Neural progenitor cell (in vitro differentiated cells): ENCODE measurements around the gene GPR162. TPM values are rescaled to one million over a fixed set of nuclear protein-coding genes. Genes with fewer than 3 reads are reported as not detected.

Experiments
- DNase-seq: peaks from one replicate; pipeline ENCODE4 v3.0.0-alpha.2; 2016; ENCODE audit warnings: low spot score
- H2AFZ ChIP-seq: fragments of 200-600 bp; sonication (generic); replicated peaks from 2 replicates; pipeline ENCODE4 v1.6.1; 2016; ENCODE audit warnings: antibody characterized with exemption
- H3F3A ChIP-seq: fragments of 200-600 bp; sonication (generic); 2 replicates; pipeline ENCODE4 v1.6.1; 2016; ENCODE audit warnings: antibody characterized with exemption, low read depth
- H3K27ac ChIP-seq: fragments of 200-600 bp; sonication (generic); 2 replicates; pipeline ENCODE4 v1.5.1; 2016; ENCODE audit warnings: mild to moderate bottlenecking
- H3K27me3 ChIP-seq: fragments of 200-600 bp; sonication (generic); 2 replicates; pipeline ENCODE4 v1.6.1; 2016; ENCODE audit warnings: mild to moderate bottlenecking, moderate library complexity
- H3K36me3 ChIP-seq: fragments of 200-600 bp; sonication (generic); 2 replicates; pipeline ENCODE4 v1.5.1; 2016
- H3K4me1 ChIP-seq: fragments of 200-600 bp; sonication (generic); 2 replicates; pipeline ENCODE4 v1.6.1; 2016; ENCODE audit warnings: mixed run types
- H3K4me2 ChIP-seq: fragments of 200-600 bp; sonication (generic); 2 replicates; pipeline ENCODE4 v1.6.1; 2016
- H3K4me3 ChIP-seq: fragments of 200-600 bp; sonication (generic); 2 replicates; pipeline ENCODE4 v1.5.1; 2016
- H3K79me2 ChIP-seq: fragments of 200-600 bp; sonication (generic); 2 replicates; pipeline ENCODE4 v1.6.1; 2016; ENCODE audit warnings: low read depth
- H3K9ac ChIP-seq: fragments of 200-600 bp; sonication (generic); 2 replicates; pipeline ENCODE4 v1.6.1; 2016
- H3K9me3 ChIP-seq: fragments of 200-600 bp; sonication (generic); 2 replicates; pipeline ENCODE4 v1.5.1; 2016; ENCODE audit warnings: low read depth
- H4K20me1 ChIP-seq: fragments of 200-600 bp; sonication (generic); 2 replicates; pipeline ENCODE4 v1.6.1; 2016; ENCODE audit warnings: low read depth
- H3K27ac Mint-ChIP-seq: 3 replicates; pipeline ENCODE4 v1.8.0; 2021; ENCODE audit warnings: mixed read lengths
- H3K27me3 Mint-ChIP-seq: 2 replicates; pipeline ENCODE4 v1.8.0; 2022; ENCODE audit warnings: low read depth, mild to moderate bottlenecking, inconsistent platforms, moderate library complexity, mixed read lengths; ENCODE audit not compliant: insufficient read depth
- H3K36me3 Mint-ChIP-seq: 3 replicates; pipeline ENCODE4 v1.8.0; 2021; ENCODE audit warnings: mixed read lengths
- H3K4me1 Mint-ChIP-seq: 3 replicates; pipeline ENCODE4 v1.8.0; 2021; ENCODE audit warnings: mixed read lengths
- H3K4me3 Mint-ChIP-seq: 3 replicates; pipeline ENCODE4 v1.8.0; 2021; ENCODE audit warnings: mild to moderate bottlenecking, moderate library complexity, mixed read lengths
- H3K9me3 Mint-ChIP-seq: 3 replicates; pipeline ENCODE4 v1.8.0; 2020; ENCODE audit warnings: mixed read lengths
- EZH2 ChIP-seq: fragments of 200-600 bp; sonication (generic); IDR thresholded peaks from 2 replicates; pipeline ENCODE4 v1.6.1; 2017; ENCODE audit warnings: antibody characterized with exemption, mild to moderate bottlenecking, moderate library complexity
- EZH2phosphoT487 ChIP-seq: fragments of 200-600 bp; sonication (generic); IDR thresholded peaks from 2 replicates; pipeline ENCODE4 v1.6.1; 2017; ENCODE audit warnings: antibody characterized with exemption
- total RNA-seq: library from RNA; depleted of rRNA; stranded (reverse); fragments of >200 nt; gene quantifications from 2 replicates; pipeline ENCODE4 v1.2.3, GENCODE V29; 2015; ENCODE audit warnings: low replicate concordance
- TF ChIP-seq, protein P1 (sequence below): fragments of 200-600 bp; sonication (generic); IDR thresholded peaks from 2 replicates; pipeline ENCODE4 v1.5.1; 2017; ENCODE audit warnings: antibody characterized with exemption, mild to moderate bottlenecking

GPR162 gene
- total RNA-seq, 1 donor from 2014 or later: 10.0 TPM

DNA sequence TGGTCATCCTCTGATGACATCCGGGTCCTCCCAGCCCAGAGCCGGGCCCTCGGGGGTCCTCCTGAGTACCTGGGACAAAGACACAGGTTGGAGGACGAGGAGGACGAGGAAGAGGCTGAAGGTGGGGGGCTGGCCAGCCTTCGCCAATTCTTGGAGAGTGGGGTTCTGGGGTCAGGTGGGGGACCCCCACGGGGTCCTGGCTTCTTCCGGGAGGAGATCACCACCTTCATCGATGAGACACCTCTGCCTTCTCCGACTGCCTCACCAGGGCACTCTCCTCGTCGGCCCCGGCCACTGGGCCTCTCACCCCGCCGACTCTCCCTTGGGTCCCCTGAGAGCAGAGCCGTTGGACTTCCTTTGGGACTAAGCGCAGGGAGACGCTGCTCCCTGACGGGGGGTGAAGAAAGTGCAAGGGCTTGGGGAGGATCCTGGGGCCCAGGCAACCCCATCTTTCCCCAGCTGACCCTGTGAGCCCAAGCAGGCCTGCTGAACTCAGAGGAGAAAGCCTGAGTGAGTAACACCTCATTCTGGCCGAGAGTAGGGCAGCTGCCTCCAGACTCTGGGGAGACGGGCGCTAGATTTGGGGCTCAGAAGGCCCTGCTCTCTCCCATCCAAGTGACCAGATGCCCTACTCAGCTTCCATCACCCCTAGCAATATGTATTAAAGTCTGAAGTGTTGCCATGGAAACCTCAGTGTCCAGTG, 5.3 kb downstream of the GPR162 start:
- Histone ChIP-seq H3K4me1 (peaks cover 32% of the 10 kb centered on the region), H3K9ac (no peak overlapping the region), H3F3A (peaks cover 40% of the 10 kb centered on the region), H3K27me3 (no peaks in the 10 kb centered on the region), H3K36me3 (peaks cover 2% of the 10 kb centered on the region), H2AFZ (no peak overlapping the region), H3K9me3 (no peaks in the 10 kb centered on the region), H3K79me2 (peaks cover 36% of the 10 kb centered on the region), H3K4me3 (peak overlapping the region; percentile 27), H4K20me1 (peaks cover 18% of the 10 kb centered on the region), H3K27ac (no peak overlapping the region), H3K4me2 (peak overlapping the region; percentile 89)
- Mint-ChIP-seq H3K27ac (peak overlapping the region; percentile 95), H3K36me3 (peaks cover 25% of the 10 kb centered on the region), H3K9me3 (no peaks in the 10 kb centered on the region), H3K4me1 (peaks cover 58% of the 10 kb centered on the region), H3K4me3 (peak overlapping the region; percentile 84), H3K27me3 (peaks cover 10% of the 10 kb centered on the region)
- TF ChIP-seq, protein P1, sequence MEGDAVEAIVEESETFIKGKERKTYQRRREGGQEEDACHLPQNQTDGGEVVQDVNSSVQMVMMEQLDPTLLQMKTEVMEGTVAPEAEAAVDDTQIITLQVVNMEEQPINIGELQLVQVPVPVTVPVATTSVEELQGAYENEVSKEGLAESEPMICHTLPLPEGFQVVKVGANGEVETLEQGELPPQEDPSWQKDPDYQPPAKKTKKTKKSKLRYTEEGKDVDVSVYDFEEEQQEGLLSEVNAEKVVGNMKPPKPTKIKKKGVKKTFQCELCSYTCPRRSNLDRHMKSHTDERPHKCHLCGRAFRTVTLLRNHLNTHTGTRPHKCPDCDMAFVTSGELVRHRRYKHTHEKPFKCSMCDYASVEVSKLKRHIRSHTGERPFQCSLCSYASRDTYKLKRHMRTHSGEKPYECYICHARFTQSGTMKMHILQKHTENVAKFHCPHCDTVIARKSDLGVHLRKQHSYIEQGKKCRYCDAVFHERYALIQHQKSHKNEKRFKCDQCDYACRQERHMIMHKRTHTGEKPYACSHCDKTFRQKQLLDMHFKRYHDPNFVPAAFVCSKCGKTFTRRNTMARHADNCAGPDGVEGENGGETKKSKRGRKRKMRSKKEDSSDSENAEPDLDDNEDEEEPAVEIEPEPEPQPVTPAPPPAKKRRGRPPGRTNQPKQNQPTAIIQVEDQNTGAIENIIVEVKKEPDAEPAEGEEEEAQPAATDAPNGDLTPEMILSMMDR: no peak
- TF ChIP-seq EZH2 (no peak), EZH2phosphoT487 (no peak)
- no peak for DNase-seq

DNA sequence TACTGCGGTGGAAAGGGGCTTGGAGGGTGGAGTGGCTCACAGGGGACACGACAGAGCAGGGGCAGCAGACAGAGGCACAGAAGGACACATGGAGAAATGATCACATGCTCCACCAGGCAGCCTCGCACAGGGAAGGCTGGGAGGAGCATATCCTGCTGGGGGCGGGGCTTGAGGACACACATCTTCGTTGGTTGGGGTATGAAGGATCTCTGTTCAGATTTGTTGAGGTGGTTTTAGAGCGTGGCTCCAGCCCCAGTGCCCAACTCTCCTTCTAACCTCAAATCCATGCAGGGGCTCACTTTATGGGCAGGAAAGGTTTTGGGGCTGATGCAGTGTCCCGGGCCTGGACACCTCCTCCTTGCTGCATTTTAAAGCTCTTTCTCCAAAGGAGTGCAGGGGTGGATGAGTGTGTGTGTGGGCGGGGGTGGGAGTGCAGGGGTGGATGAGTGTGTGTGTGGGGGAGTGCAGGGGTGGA, 5.9 kb downstream of the GPR162 start:
- H3F3A ChIP-seq: peaks cover 34% of the 10 kb centered on the region
- no peak overlapping the region for H3K27ac ChIP-seq
- Mint-ChIP-seq H3K36me3 (peaks cover 29% of the 10 kb centered on the region), H3K4me1 (peaks cover 53% of the 10 kb centered on the region), H3K4me3 (peak overlapping the region; percentile 84), H3K9me3 (no peaks in the 10 kb centered on the region), H3K27ac (peak overlapping the region; percentile 95), H3K27me3 (peaks cover 12% of the 10 kb centered on the region)
- H3K9ac ChIP-seq: no peak overlapping the region
- H3K4me2 ChIP-seq: peak overlapping the region; percentile 89
- H3K4me3 ChIP-seq: peak overlapping the region; percentile 27
- H3K79me2 ChIP-seq: peaks cover 36% of the 10 kb centered on the region
- H3K9me3 ChIP-seq: no peaks in the 10 kb centered on the region
- H3K27me3 ChIP-seq: no peaks in the 10 kb centered on the region
- H3K36me3 ChIP-seq: peaks cover 6% of the 10 kb centered on the region
- peak; percentile 91 for DNase-seq
- TF ChIP-seq EZH2phosphoT487 (no peak), EZH2 (no peak)
- TF ChIP-seq, protein P1: no peak
- no peak overlapping the region for H2AFZ ChIP-seq
- H3K4me1 ChIP-seq: peaks cover 26% of the 10 kb centered on the region
- H4K20me1 ChIP-seq: peaks cover 18% of the 10 kb centered on the region

DNA sequence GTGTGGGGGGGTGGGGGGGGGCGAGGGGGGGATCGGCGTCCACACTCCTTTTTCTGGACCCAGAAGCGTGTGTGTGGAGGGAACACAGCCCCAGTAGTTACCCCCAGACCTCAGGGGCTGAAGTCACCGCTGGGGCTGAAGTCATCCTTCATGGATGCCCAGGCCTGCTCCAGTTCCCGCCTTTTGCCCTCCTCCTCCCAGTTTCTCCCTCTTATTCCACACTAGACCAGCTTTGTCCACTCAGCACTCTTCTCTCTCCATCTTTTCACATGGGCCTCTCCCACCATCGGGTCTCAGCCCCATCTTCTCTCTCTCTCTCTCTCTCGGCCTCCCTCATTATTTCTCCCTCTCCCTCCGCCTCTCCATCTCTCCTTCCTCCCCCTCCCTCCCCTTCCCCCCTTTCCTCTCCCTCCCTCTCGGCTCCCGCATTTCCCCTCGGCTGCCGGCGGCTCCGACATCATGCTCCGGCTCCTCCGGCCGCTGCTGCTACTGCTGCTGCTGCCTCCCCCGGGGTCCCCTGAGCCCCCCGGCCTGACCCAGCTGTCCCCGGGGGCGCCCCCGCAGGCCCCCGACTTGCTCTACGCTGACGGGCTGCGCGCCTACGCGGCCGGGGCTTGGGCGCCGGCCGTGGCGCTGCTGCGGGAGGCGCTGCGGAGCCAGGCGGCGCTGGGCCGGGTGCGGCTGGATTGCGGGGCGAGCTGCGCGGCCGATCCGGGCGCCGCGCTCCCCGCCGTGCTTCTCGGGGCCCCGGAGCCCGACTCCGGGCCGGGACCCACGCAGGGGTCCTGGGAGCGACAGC, 6.6 kb downstream of the GPR162 start, which contains the start of gene P3H3:
TSS of gene P3H3 (plus strand) at position 426 of the 799 bp plus-strand sequence. CDS start at position 460, 34 bp downstream.
- H3K36me3 ChIP-seq: peaks cover 6% of the 10 kb centered on the region
- H3K9me3 ChIP-seq: no peaks in the 10 kb centered on the region
- peaks cover 12% of the 10 kb centered on the region for H3K27me3 Mint-ChIP-seq
- DNase-seq: peak; percentile 70
- H3K79me2 ChIP-seq: peaks cover 36% of the 10 kb centered on the region
- peak within 1 kb of the TSS; percentile 89 for H3K4me2 ChIP-seq
- TF ChIP-seq, protein P1: peak; percentile 28
- no peak for TF ChIP-seq EZH2
- H3K27me3 ChIP-seq: no peaks in the 10 kb centered on the region
- peaks cover 19% of the 10 kb centered on the region for H3K4me1 ChIP-seq
- no peak within 1 kb of the TSS for H2AFZ ChIP-seq
- H3K9me3 Mint-ChIP-seq: no peaks in the 10 kb centered on the region
- H3K27ac ChIP-seq: no peak within 1 kb of the TSS
- H3K4me1 Mint-ChIP-seq: peaks cover 46% of the 10 kb centered on the region
- peak within 1 kb of the TSS; percentile 73 for H3K9ac ChIP-seq
- peak within 1 kb of the TSS; percentile 88 for H3K4me3 ChIP-seq
- H3K4me3 Mint-ChIP-seq: peak within 1 kb of the TSS; percentile 100
- H4K20me1 ChIP-seq: peaks cover 18% of the 10 kb centered on the region
- H3K27ac Mint-ChIP-seq: peak within 1 kb of the TSS; percentile 98
- H3F3A ChIP-seq: peaks cover 27% of the 10 kb centered on the region
- peaks cover 26% of the 10 kb centered on the region for H3K36me3 Mint-ChIP-seq
